DND-41 (cell line): Measurements from ENCODE around the gene CARM1.

Experiments
- ATAC-seq: fragments of 200-7000 bp; cut with Tn5 transposase; 3 replicates; pipeline ENCODE4 v1.9.1; 2021; ENCODE audit warnings: low read depth; ENCODE audit not compliant: insufficient read depth
- DNase-seq: peaks from one replicate; pipeline ENCODE4 v3.0.0-alpha.2; 2020
- H2AFZ ChIP-seq: 2 replicates; pipeline ENCODE4 v1.6.0; 2012; ENCODE audit warnings: low read depth, low read length
- H3K27ac ChIP-seq: 2 replicates; pipeline ENCODE4 v1.5.1; 2012; ENCODE audit warnings: low read length, inconsistent platforms
- H3K27me3 ChIP-seq: fragments of 200-600 bp; sonication (generic); 2 replicates; pipeline ENCODE4 v1.6.0; 2012; ENCODE audit warnings: low read length, mild to moderate bottlenecking, inconsistent platforms; ENCODE audit not compliant: insufficient read depth, poor library complexity
- H3K36me3 ChIP-seq: 2 replicates; pipeline ENCODE4 v1.5.1; 2012; ENCODE audit warnings: low read length, inconsistent platforms; ENCODE audit not compliant: insufficient read depth
- H3K4me1 ChIP-seq: 2 replicates; pipeline ENCODE4 v1.5.1; 2012; ENCODE audit warnings: mild to moderate bottlenecking, low read length; ENCODE audit not compliant: insufficient read depth
- H3K4me2 ChIP-seq: 2 replicates; pipeline ENCODE4 v1.6.0; 2012; ENCODE audit warnings: mild to moderate bottlenecking, moderate library complexity, low read length, inconsistent platforms; ENCODE audit not compliant: insufficient read depth
- H3K4me3 ChIP-seq, 2 experiments: fragments of 200-600 bp in 1 of 2; shearing (Covaris generic) in 1 of 2; 2 replicates each; pipeline ENCODE4 v1.5.1; 2012 to 2016; ENCODE audit warnings: inconsistent platforms in 2 of 2, low read length in 2 of 2, mild to moderate bottlenecking in 2 of 2, low read depth in 1 of 2, moderate library complexity in 1 of 2
- H3K79me2 ChIP-seq: 2 replicates; pipeline ENCODE4 v1.6.0; 2012; ENCODE audit warnings: low read length, inconsistent platforms; ENCODE audit not compliant: insufficient read depth
- H3K9ac ChIP-seq: 2 replicates; pipeline ENCODE4 v1.6.0; 2012; ENCODE audit warnings: low read depth, mild to moderate bottlenecking, inconsistent platforms, low read length, moderate library complexity
- H3K9me3 ChIP-seq: 2 replicates; pipeline ENCODE4 v1.5.1; 2012; ENCODE audit warnings: low read length, moderate library complexity, mild to moderate bottlenecking, inconsistent platforms; ENCODE audit not compliant: insufficient read depth, severe bottlenecking
- H4K20me1 ChIP-seq: 2 replicates; pipeline ENCODE4 v1.6.0; 2012; ENCODE audit warnings: low read length; ENCODE audit not compliant: insufficient read depth
- EZH2 ChIP-seq: IDR thresholded peaks from 3 replicates; pipeline ENCODE4 v1.6.1; 2012; ENCODE audit warnings: borderline replicate concordance, low read depth, mild to moderate bottlenecking, moderate library complexity, low read length, inconsistent platforms; ENCODE audit not compliant: severe bottlenecking
- TF ChIP-seq, protein P1 (sequence below): IDR thresholded peaks from 2 replicates; pipeline ENCODE4 v1.5.1; 2012; ENCODE audit warnings: borderline replicate concordance, low read length, moderate library complexity, mild to moderate bottlenecking; ENCODE audit not compliant: poor library complexity, severe bottlenecking; ENCODE audit errors: extremely low read depth

Gene CARM1

GRCh38 chr19:10882108-10882457, 10.7 kb downstream of the CARM1 start:
- peaks cover 54% of the 10 kb centered on the region for H4K20me1 ChIP-seq
- no peak overlapping the region for H2AFZ ChIP-seq
- TF ChIP-seq, protein P1, sequence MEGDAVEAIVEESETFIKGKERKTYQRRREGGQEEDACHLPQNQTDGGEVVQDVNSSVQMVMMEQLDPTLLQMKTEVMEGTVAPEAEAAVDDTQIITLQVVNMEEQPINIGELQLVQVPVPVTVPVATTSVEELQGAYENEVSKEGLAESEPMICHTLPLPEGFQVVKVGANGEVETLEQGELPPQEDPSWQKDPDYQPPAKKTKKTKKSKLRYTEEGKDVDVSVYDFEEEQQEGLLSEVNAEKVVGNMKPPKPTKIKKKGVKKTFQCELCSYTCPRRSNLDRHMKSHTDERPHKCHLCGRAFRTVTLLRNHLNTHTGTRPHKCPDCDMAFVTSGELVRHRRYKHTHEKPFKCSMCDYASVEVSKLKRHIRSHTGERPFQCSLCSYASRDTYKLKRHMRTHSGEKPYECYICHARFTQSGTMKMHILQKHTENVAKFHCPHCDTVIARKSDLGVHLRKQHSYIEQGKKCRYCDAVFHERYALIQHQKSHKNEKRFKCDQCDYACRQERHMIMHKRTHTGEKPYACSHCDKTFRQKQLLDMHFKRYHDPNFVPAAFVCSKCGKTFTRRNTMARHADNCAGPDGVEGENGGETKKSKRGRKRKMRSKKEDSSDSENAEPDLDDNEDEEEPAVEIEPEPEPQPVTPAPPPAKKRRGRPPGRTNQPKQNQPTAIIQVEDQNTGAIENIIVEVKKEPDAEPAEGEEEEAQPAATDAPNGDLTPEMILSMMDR = no peak
- TF ChIP-seq EZH2 = no peak
- no peaks in the 10 kb centered on the region for H3K27me3 ChIP-seq
- H3K9ac ChIP-seq = no peak overlapping the region
- H3K9me3 ChIP-seq = no peaks in the 10 kb centered on the region
- H3K27ac ChIP-seq = no peak overlapping the region
- ATAC-seq (no peak), DNase-seq (no peak)
- no peak overlapping the region for H3K4me2 ChIP-seq
- H3K4me3 ChIP-seq = no peak overlapping the region
- H3K36me3 ChIP-seq = peaks cover 16% of the 10 kb centered on the region
- H3K4me1 ChIP-seq = peaks cover 3% of the 10 kb centered on the region; the same call in 1 of the 2 replicates
- H3K79me2 ChIP-seq = peaks cover 94% of the 10 kb centered on the region

DNA sequence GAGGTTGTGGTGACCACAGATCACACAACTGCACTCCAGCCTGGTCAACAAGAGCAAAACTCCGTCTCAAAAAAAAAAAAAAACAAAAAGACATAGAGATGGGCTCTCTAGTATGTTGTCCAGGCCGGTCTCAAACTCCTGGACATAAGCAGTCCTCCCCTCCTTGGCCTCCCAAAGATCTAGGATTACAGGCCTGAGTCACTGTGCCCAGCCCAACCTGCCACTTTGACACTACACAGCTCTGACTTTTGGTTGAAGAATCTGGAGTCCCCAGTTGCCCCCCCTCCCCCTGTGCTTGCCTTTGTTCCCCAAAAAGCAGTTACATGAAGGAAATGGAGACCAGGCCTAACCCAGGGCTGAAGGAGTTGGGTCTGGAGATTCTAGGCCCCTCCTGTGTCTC, 12.9 kb downstream of the CARM1 start:
- Histone ChIP-seq H3K9ac (no peak overlapping the region), H3K36me3 (peaks cover 15% of the 10 kb centered on the region), H3K27me3 (no peaks in the 10 kb centered on the region), H3K9me3 (no peaks in the 10 kb centered on the region), H2AFZ (no peak overlapping the region), H3K4me3 (no peak overlapping the region), H3K79me2 (peaks cover 96% of the 10 kb centered on the region), H3K27ac (no peak overlapping the region), H4K20me1 (peaks cover 66% of the 10 kb centered on the region), H3K4me1 (no peaks in the 10 kb centered on the region), H3K4me2 (no peak overlapping the region)
- ATAC-seq (no peak), DNase-seq (no peak)
- no peak for TF ChIP-seq EZH2
- TF ChIP-seq, protein P1 = no peak

DNA sequence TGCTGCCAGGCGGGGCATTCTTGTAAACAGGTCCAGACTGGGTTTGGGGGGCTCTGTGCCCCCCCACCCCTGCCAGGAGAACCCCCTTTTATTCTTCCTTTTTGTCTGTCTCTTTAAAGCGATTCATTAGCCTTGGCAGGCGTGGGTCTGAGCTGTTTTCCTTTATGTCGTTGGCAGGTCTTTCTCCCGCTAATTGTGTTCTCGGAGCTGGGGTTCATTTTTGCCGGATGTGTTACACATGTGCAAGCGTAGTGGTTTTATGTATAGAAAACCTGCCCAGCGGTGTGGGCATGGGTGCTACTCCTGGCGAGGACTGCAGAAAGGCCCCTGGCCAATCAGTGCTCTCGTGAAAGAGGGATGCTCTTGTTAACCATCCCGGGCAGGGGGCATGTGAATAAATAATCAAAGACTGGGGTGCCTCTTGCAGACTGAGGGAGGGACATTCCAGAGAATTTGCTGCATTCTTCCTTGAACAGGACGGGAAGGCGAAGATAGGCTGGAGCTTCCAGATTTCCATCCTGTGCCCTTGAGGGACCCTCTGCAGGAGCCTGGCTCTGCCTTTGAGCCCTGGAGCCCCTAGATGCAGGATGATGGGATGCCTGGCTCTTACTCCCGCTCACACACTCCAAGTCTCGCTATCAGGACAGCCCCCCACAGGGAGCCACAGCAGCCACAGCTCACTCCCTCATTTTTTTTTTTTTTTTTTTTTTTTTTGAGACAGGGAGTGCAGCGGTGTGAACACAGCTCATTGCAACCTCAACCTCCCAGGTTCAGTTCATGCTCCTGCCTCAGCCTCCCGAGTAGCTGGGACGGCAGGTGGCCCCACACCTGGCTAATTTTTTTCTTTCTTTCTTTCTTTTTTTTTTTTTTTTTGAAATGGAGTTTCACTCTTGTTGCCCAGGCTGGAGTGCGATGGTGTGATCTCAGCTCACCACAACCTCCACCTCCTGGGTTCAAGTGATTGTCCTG, 14.1 kb downstream of the CARM1 start:
- Histone ChIP-seq H3K79me2 (peaks cover 90% of the 10 kb centered on the region), H3K36me3 (peaks cover 9% of the 10 kb centered on the region; the same call in 1 of the 2 replicates), H3K4me1 (no peaks in the 10 kb centered on the region), H3K4me3 (no peak overlapping the region), H3K4me2 (no peak overlapping the region), H2AFZ (no peak overlapping the region), H3K27me3 (no peaks in the 10 kb centered on the region), H3K27ac (no peak overlapping the region), H3K9ac (no peak overlapping the region), H4K20me1 (peaks cover 57% of the 10 kb centered on the region), H3K9me3 (no peaks in the 10 kb centered on the region)
- DNase-seq (no peak), ATAC-seq (no peak)
- TF ChIP-seq, protein P1 = no peak
- no peak for TF ChIP-seq EZH2
